ENCODE results near the gene CD44.

GRCh38 chr11:35107861-35108260 is 31.1 kb upstream of the CD44 start:
- no peak for TF ChIP-seq RAD21 (IDR thresholded peaks at IDR 0.05)
- TF ChIP-seq, protein P1, sequence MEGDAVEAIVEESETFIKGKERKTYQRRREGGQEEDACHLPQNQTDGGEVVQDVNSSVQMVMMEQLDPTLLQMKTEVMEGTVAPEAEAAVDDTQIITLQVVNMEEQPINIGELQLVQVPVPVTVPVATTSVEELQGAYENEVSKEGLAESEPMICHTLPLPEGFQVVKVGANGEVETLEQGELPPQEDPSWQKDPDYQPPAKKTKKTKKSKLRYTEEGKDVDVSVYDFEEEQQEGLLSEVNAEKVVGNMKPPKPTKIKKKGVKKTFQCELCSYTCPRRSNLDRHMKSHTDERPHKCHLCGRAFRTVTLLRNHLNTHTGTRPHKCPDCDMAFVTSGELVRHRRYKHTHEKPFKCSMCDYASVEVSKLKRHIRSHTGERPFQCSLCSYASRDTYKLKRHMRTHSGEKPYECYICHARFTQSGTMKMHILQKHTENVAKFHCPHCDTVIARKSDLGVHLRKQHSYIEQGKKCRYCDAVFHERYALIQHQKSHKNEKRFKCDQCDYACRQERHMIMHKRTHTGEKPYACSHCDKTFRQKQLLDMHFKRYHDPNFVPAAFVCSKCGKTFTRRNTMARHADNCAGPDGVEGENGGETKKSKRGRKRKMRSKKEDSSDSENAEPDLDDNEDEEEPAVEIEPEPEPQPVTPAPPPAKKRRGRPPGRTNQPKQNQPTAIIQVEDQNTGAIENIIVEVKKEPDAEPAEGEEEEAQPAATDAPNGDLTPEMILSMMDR (IDR thresholded peaks at IDR 0.05; ENCODE audit: low read depth, low read length, missing input control): no peak
